HepG2 (cell line): Measurements from ENCODE around the gene CABLES1. TPM values are rescaled to one million over a fixed set of nuclear protein-coding genes. Genes with fewer than 3 reads are reported as not detected.

Experiments
- ATAC-seq: fragments of 200-7000 bp; cut with Tn5 transposase; 3 replicates; pipeline ENCODE4 v1.9.1; 2020; ENCODE audit warnings: mild to moderate bottlenecking, moderate library complexity
- BruUV-seq: library from RNA; stranded (reverse); fragments of 400-500 nt; replicated peaks from 2 replicates; lab custom pipeline; 2021; lab: Mats Ljungman, UMichigan
- CTCF ChIA-PET: fragments of 300-600 bp; formaldehyde crosslinking; extraction: SDS; loops from one replicate; lab custom pipeline; 2021; ENCODE audit warnings: low total read pairs, inconsistent platforms, low intra/inter-chr PET ratio; lab: Yijun Ruan, JAX
- POLR2A ChIA-PET: fragments of 350-600 bp; sonication (Branson Sonifier 250); formaldehyde crosslinking; loops from one replicate; lab custom pipeline; 2020; ENCODE audit warnings: antibody characterized with exemption, inconsistent platforms; lab: Yijun Ruan, JAX
- DNase-seq: peaks from one replicate; pipeline ENCODE4 v3.0.0-alpha.2; 2015; ENCODE audit warnings: low spot score
- FAIRE-seq: peaks from 3 replicates; lab custom pipeline; 2011; peaks lifted over from hg19 to GRCh38; lab: Jason Lieb, UNC
- H2AFZ ChIP-seq: one replicate; pipeline ENCODE4 v1.6.1; 2011; ENCODE audit warnings: low read length, inconsistent platforms
- H3K27ac ChIP-seq: fragments of 300-600 bp; 3 replicates; pipeline ENCODE4 v1.8.0; 2011; ENCODE audit warnings: mixed run types, mild to moderate bottlenecking, mixed read lengths, low read length, inconsistent platforms; ENCODE audit not compliant: insufficient read depth; ENCODE audit errors: extremely low read length
- H3K27me3 ChIP-seq, 2 experiments: fragments of 200-600 bp in 1 of 2; 2 replicates in 1 of 2; 3 replicates in 1 of 2; pipeline versions ENCODE4 v1.6.0 to v1.8.0; 2011; ENCODE audit warnings: low read length in 2 of 2, mild to moderate bottlenecking in 2 of 2, moderate library complexity in 2 of 2, inconsistent platforms in 1 of 2; ENCODE audit not compliant: insufficient read depth in 2 of 2, control insufficient read depth in 1 of 2
- H3K36me3 ChIP-seq, 2 experiments: fragments of 200-600 bp in 1 of 2; replicated peaks in 1 of 2; 2 replicates in 1 of 2; 3 replicates in 1 of 2; pipeline versions ENCODE4 v1.5.1 to v1.8.0; 2011; ENCODE audit warnings: low read length in 2 of 2, inconsistent platforms in 1 of 2; ENCODE audit not compliant: insufficient read depth in 2 of 2, control insufficient read depth in 1 of 2
- H3K4me1 ChIP-seq: 2 replicates; pipeline ENCODE4 v1.5.1; 2012; ENCODE audit warnings: low read length, inconsistent platforms; ENCODE audit not compliant: insufficient read depth
- H3K4me2 ChIP-seq: 2 replicates; pipeline ENCODE4 v1.6.0; 2011; ENCODE audit warnings: low read depth, low read length, inconsistent platforms
- H3K4me3 ChIP-seq, 3 experiments: fragments of 200-600 bp in 1 of 3; sonication (generic), shearing (Covaris generic) in 1 of 3; replicated peaks in 1 of 3; 2 replicates each; pipeline ENCODE4 v1.5.1; 2011 to 2016; ENCODE audit warnings: low read length in 3 of 3, inconsistent platforms in 2 of 3, low read depth in 2 of 3, mild to moderate bottlenecking in 2 of 3, control low read depth in 1 of 3, mixed read lengths in 1 of 3; ENCODE audit not compliant: insufficient read depth in 1 of 3
- H3K79me2 ChIP-seq: one replicate; pipeline ENCODE4 v1.6.1; 2011; ENCODE audit warnings: low read length, inconsistent platforms; ENCODE audit not compliant: insufficient read depth
- H3K9ac ChIP-seq: 2 replicates; pipeline ENCODE4 v1.6.0; 2011; ENCODE audit warnings: mild to moderate bottlenecking, low read depth, low read length, inconsistent platforms; ENCODE audit not compliant: insufficient read depth
- H3K9me3 ChIP-seq: 2 replicates; pipeline ENCODE4 v1.5.1; 2012; ENCODE audit warnings: mild to moderate bottlenecking, low read length
- H4K20me1 ChIP-seq: 2 replicates; pipeline ENCODE4 v1.6.0; 2011; ENCODE audit warnings: inconsistent platforms, mild to moderate bottlenecking, low read length, moderate library complexity; ENCODE audit not compliant: insufficient read depth
- DZIP1 ChIP-seq: sonication (generic); formaldehyde crosslinking; IDR thresholded peaks from 2 replicates; pipeline ENCODE4 v1.5.0; 2020; ENCODE audit warnings: mild to moderate bottlenecking, missing genetic modification reagents
- NFRKB ChIP-seq: fragments of 450-650 bp; IDR thresholded peaks from 2 replicates; pipeline ENCODE4 v1.6.1; 2017
- SNAI1 ChIP-seq: sonication (generic); formaldehyde crosslinking; IDR thresholded peaks from 2 replicates; pipeline ENCODE4 v1.5.0; 2020; ENCODE audit warnings: mild to moderate bottlenecking, missing genetic modification reagents, borderline replicate concordance
- ZC3H4 ChIP-seq: sonication (generic); formaldehyde crosslinking; IDR thresholded peaks from 2 replicates; pipeline ENCODE4 v1.4.0; 2020; ENCODE audit warnings: missing genetic modification reagents, borderline replicate concordance
- ZNF263 ChIP-seq: sonication (generic); formaldehyde crosslinking; IDR thresholded peaks from 2 replicates; pipeline ENCODE4 v1.4.0; 2020; ENCODE audit warnings: missing genetic modification reagents
- ZNF562 ChIP-seq: sonication (generic); formaldehyde crosslinking; IDR thresholded peaks from 2 replicates; pipeline ENCODE4 v1.8.0; 2022; ENCODE audit warnings: missing genetic modification reagents, borderline replicate concordance
- ZNF605 ChIP-seq: sonication (generic); formaldehyde crosslinking; IDR thresholded peaks from 2 replicates; pipeline ENCODE4 v1.8.0; 2022; ENCODE audit warnings: mild to moderate bottlenecking, missing genetic modification reagents
- WGBS: methylation state at CpG from one replicate; pipeline ENCODE4 v1.1.6; 2017; ENCODE audit warnings: low lambda C conversion rate; 5-methylcytosine and 5-hydroxymethylcytosine counted together
- in situ Hi-C: cut with HindIII; loops from 2 replicates; pipeline ENCODE4 v1.10.0; 2017; ENCODE audit warnings: low pct_unique_long_range_greater_than_20kb; ENCODE audit not compliant: extremely low pct_ligation_motif_present
- intact Hi-C: fragments of 100-400 bp; cut with micrococcal nuclease; formaldehyde crosslinking; loops from one replicate; pipeline ENCODE4 v1.10.0; 2022; ENCODE audit not compliant: unreplicated experiment
- polyA plus RNA-seq, 8 experiments: library from polyadenylated mRNA; depleted of rRNA in 3 of 8; stranded (reverse) in 7 of 8; unstranded in 1 of 8; fragments of >200 nt; fragmentation: Illumina TruSeq in 4 of 8; extraction: Trizol in 4 of 8; gene quantifications; 2 replicates each; pipeline versions ENCODE4 v1.2.1 to v1.2.3, GENCODE V29; 2011 to 2016; ENCODE audit warnings: low read depth in 4 of 8, missing spikeins in 1 of 8, mixed read lengths in 1 of 8; ENCODE audit not compliant: insufficient read depth in 1 of 8
- total RNA-seq, 5 experiments: library from RNA; depleted of rRNA; stranded (reverse); fragments of >200 nt; fragmentation: Illumina TruSeq; extraction: Trizol; gene quantifications; 2 replicates each; pipeline ENCODE4 v1.2.3, GENCODE V29; 2016; ENCODE audit warnings: low read depth in 1 of 5

The CABLES1 gene
- total and polyA plus RNA-seq, 2 of the 13 experiments (the other 11 are each of a cell fraction or from before 2014, with no cell fraction given) = 14.7 to 25.8 TPM

- WGBS = 96% methylated on average over 20 of the region's 20 CpGs
- Histone ChIP-seq H3K4me3 (no peak overlapping the region), H3K27me3 (no peaks in the 10 kb centered on the region), H4K20me1 (no peaks in the 10 kb centered on the region), H2AFZ (no peak overlapping the region), H3K79me2 (no peaks in the 10 kb centered on the region), H3K4me2 (no peak overlapping the region), H3K9me3 (no peaks in the 10 kb centered on the region), H3K4me1 (peaks cover 20% of the 10 kb centered on the region), H3K9ac (no peak overlapping the region), H3K27ac (no peak overlapping the region), H3K36me3 (peaks cover 10 to 42% of the 10 kb centered on the region in 2 experiments)
- in situ Hi-C loops (no loop called here), intact Hi-C loops (no loop called here)
- ATAC-seq (no peak), DNase-seq (no peak), FAIRE-seq (no peak)
- no TSS peak for BruUV-seq
- TF ChIP-seq ZC3H4 (CRISPR knock-in tag) (no peak), ZNF263 (CRISPR knock-in tag) (no peak), ZNF605 (CRISPR knock-in tag) (no peak), DZIP1 (CRISPR knock-in tag) (no peak), ZNF562 (CRISPR knock-in tag) (no peak), SNAI1 (no peak), NFRKB (no peak)
- CTCF ChIA-PET = no interaction called here
- POLR2A ChIA-PET = no interaction called here
Measured at GRCh38 chr18:23231340-23232021, 96.2 kb downstream of the CABLES1 start.
